MCF 10A (cell line): ENCODE data around the gene MPV17L. TPM values are rescaled to one million over a fixed set of nuclear protein-coding genes. Genes with fewer than 3 reads are reported as not detected.

Experiments
- BruUV-seq: library from RNA; stranded (reverse); fragments of 400-500 nt; replicated peaks from 2 replicates; lab custom pipeline; 2021; lab: Mats Ljungman, UMichigan
- CTCF ChIA-PET: fragments of 300-600 bp; sonication (Branson Sonifier 250); formaldehyde crosslinking; extraction: SDS; loops from one replicate; lab custom pipeline; 2021; ENCODE audit warnings: antibody characterized with exemption, inconsistent platforms; lab: Yijun Ruan, JAX
- POLR2A ChIA-PET: fragments of 300-600, 350-650 bp; sonication (Branson Sonifier 250); formaldehyde crosslinking; extraction: SDS; loops from one replicate; lab custom pipeline; 2020; ENCODE audit warnings: antibody characterized with exemption, inconsistent platforms; lab: Yijun Ruan, JAX
- DNase-seq: peaks from one replicate; pipeline ENCODE4 v3.0.0-alpha.2; 2018; ENCODE audit not compliant: unreplicated experiment
- H3K27ac Mint-ChIP-seq: one replicate; pipeline ENCODE4 v1.8.0; 2022; ENCODE audit warnings: mild to moderate bottlenecking, low read depth, mixed read lengths; ENCODE audit not compliant: unreplicated experiment
- H3K27me3 Mint-ChIP-seq: one replicate; pipeline ENCODE4 v1.8.0; 2022; ENCODE audit warnings: mixed read lengths; ENCODE audit not compliant: insufficient read depth, unreplicated experiment
- H3K36me3 Mint-ChIP-seq: one replicate; pipeline ENCODE4 v1.8.0; 2022; ENCODE audit warnings: mild to moderate bottlenecking, moderate library complexity, mixed read lengths; ENCODE audit not compliant: insufficient read depth, unreplicated experiment
- H3K4me1 Mint-ChIP-seq: one replicate; pipeline ENCODE4 v1.8.0; 2022; ENCODE audit warnings: mixed read lengths; ENCODE audit not compliant: insufficient read depth, unreplicated experiment
- H3K4me3 Mint-ChIP-seq: one replicate; pipeline ENCODE4 v1.8.0; 2022; ENCODE audit warnings: mild to moderate bottlenecking, moderate library complexity, mixed read lengths; ENCODE audit not compliant: unreplicated experiment
- H3K9me3 Mint-ChIP-seq: one replicate; pipeline ENCODE4 v1.8.0; 2022; ENCODE audit warnings: mixed read lengths; ENCODE audit not compliant: unreplicated experiment
- intact Hi-C: fragments of 100-400 bp; cut with micrococcal nuclease; formaldehyde crosslinking; loops from 2 replicates; pipeline ENCODE4 v1.14.1; 2022
- total RNA-seq: library from RNA; stranded (reverse); gene quantifications from 2 replicates; pipeline ENCODE4 v1.2.3, GENCODE V29; 2022
- TF ChIP-seq, protein P1 (sequence below): fragments of 200-600 bp; IDR thresholded peaks from one replicate; pipeline ENCODE4 v1.8.0; 2022; ENCODE audit warnings: antibody characterized with exemption, mild to moderate bottlenecking; ENCODE audit not compliant: unreplicated experiment

Gene MPV17L
- total RNA-seq, 1 experiment from 2014 or later, result not detected

DNA sequence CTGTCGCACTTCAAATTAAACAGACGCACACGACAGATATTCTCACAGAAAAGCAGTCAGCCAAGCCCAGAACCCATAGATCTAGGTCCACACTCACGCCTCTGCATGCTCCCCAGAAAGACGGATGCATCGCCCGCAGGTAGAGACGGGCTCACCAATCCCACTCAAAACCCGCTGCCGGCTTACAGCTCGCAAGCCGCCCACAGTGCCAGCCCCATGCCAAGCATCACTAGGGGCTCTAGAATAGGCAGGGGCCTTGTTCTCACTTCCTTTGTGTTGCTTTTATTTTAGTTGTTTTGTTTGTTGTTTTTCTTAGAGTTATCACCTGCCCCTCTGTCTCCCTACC is 38.5 kb downstream of the MPV17L start:
- no TSS peak for BruUV-seq
- Mint-ChIP-seq H3K4me3 (peak overlapping the region; percentile 72), H3K27me3 (peaks cover 11% of the 10 kb centered on the region), H3K4me1 (peaks cover 6% of the 10 kb centered on the region), H3K36me3 (no peaks in the 10 kb centered on the region), H3K27ac (no peak overlapping the region), H3K9me3 (no peaks in the 10 kb centered on the region)
- intact Hi-C loops, result no loop called here
- CTCF ChIA-PET, result no interaction called here
- TF ChIP-seq, protein P1, sequence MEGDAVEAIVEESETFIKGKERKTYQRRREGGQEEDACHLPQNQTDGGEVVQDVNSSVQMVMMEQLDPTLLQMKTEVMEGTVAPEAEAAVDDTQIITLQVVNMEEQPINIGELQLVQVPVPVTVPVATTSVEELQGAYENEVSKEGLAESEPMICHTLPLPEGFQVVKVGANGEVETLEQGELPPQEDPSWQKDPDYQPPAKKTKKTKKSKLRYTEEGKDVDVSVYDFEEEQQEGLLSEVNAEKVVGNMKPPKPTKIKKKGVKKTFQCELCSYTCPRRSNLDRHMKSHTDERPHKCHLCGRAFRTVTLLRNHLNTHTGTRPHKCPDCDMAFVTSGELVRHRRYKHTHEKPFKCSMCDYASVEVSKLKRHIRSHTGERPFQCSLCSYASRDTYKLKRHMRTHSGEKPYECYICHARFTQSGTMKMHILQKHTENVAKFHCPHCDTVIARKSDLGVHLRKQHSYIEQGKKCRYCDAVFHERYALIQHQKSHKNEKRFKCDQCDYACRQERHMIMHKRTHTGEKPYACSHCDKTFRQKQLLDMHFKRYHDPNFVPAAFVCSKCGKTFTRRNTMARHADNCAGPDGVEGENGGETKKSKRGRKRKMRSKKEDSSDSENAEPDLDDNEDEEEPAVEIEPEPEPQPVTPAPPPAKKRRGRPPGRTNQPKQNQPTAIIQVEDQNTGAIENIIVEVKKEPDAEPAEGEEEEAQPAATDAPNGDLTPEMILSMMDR, result no peak
- DNase-seq, result no peak
- POLR2A ChIA-PET, result interaction anchor here (0.7 kb wide), 1 partner anchor 18 kb away, joined by 3 read pairs; no protein-coding TSS in a partner anchor

GRCh38 chr16:15434425-15435215 is 39.1 kb downstream of the MPV17L start, which contains the start of gene BMERB1:
Gene BMERB1 (plus strand): TSS chr16:15434588. CDS start chr16:15434654, 66 bp downstream.
- ChIA-PET CTCF (no interaction called here), POLR2A (no interaction called here)
- peak within 1 kb of the TSS; percentile 35 for H3K27ac Mint-ChIP-seq
- peak within 1 kb of the TSS; percentile 72 for H3K4me3 Mint-ChIP-seq
- no peaks in the 10 kb centered on the region for H3K9me3 Mint-ChIP-seq
- BruUV-seq, result no TSS peak
- H3K27me3 Mint-ChIP-seq, result peaks cover 11% of the 10 kb centered on the region
- H3K4me1 Mint-ChIP-seq, result peaks cover 9% of the 10 kb centered on the region
- TF ChIP-seq, protein P1, result no peak
- H3K36me3 Mint-ChIP-seq, result no peaks in the 10 kb centered on the region
- intact Hi-C loops, result no loop called here
- peak; percentile 25 for DNase-seq

GRCh38 chr16:15435216-15435864 is 39.8 kb downstream of the MPV17L start:
- no TSS peak for BruUV-seq
- no peak for DNase-seq
- Mint-ChIP-seq H3K27me3 (peaks cover 11% of the 10 kb centered on the region), H3K27ac (peak overlapping the region; percentile 35), H3K9me3 (no peaks in the 10 kb centered on the region), H3K4me3 (peak overlapping the region; percentile 72), H3K36me3 (no peaks in the 10 kb centered on the region), H3K4me1 (peaks cover 16% of the 10 kb centered on the region)
- ChIA-PET POLR2A (no interaction called here), CTCF (no interaction called here)
- TF ChIP-seq, protein P1, result no peak
- intact Hi-C loops, result no loop called here

DNA sequence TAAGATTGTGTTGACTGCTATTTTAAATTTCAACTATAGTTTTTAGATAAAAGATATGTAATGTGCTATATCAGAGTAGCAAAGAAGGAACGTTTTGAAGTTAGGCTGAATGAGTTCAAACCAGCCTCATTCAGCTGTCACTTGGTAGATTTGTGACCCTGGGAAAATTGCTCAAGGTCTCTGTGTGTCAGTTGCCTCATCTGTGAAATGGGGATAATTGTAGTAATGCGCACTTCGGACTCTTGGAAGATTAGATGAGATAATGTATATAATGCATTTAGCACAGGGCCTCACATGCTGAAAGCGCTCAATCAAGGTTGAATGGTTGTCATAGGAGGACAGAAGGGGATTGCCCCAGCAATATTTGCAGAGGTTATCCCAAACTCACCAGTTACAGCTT is 43.5 kb downstream of the MPV17L start:
- intact Hi-C loops, result no loop called here
- POLR2A ChIA-PET, result interaction anchor here (0.9 to 1.5 kb wide), 2 partner anchors 14 to 27 kb away, joined by 3 read pairs; no protein-coding TSS in a partner anchor
- H3K4me1 Mint-ChIP-seq, result peaks cover 23% of the 10 kb centered on the region

More for the DNA sequence above, 43.5 kb downstream of the MPV17L start:
- Mint-ChIP-seq H3K4me3 (no peak overlapping the region), H3K27me3 (peaks cover 11% of the 10 kb centered on the region), H3K27ac (no peak overlapping the region), H3K9me3 (no peaks in the 10 kb centered on the region), H3K36me3 (no peaks in the 10 kb centered on the region)
- CTCF ChIA-PET, result no interaction called here
- BruUV-seq, result no TSS peak
- TF ChIP-seq, protein P1, result no peak
- no peak for DNase-seq
